SH-SY5Y (cell line): ENCODE results near the gene OTOS.

ENCODE experiments used
- GATA2 ChIP-seq: IDR thresholded peaks from 2 replicates; pipeline ENCODE4 v1.6.1; 2011; ENCODE audit warnings: mild to moderate bottlenecking, low read depth, low read length
- GATA3 ChIP-seq: IDR thresholded peaks from 2 replicates; pipeline ENCODE4 v1.6.1; 2011; ENCODE audit warnings: low read depth, mild to moderate bottlenecking, low read length, moderate library complexity

DNA sequence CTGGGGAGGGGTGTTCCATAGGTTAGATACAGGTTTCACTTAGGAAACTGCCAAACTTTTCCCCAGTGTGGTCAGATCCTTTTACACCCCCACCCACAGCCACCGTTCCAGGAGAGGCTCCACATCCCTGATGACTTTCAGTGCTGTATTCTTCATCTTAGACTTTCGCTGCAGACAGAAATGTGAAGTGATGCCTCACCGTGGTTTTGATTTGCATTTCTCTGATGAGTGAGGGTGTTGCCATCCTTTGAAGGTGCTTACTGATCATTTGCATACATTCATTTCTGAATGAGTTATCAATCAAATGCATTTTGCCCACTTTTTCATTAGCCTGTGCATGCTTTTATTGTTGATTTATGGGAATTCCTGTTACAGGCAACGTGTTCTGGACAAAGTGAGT lies 19.3 kb downstream of the OTOS start:
- TF ChIP-seq GATA2 (no peak), GATA3 (no peak)
